K562 (cell line): Measurements from ENCODE around the gene MCCC1. TPM values are rescaled to one million over a fixed set of nuclear protein-coding genes. Genes with fewer than 3 reads are reported as not detected.

ENCODE experiments used
- ATAC-seq: fragments of 200-7000 bp; cut with Tn5 transposase; 3 replicates; pipeline ENCODE4 v1.9.1; 2020; ENCODE audit warnings: moderate library complexity
- BruUV-seq: library from RNA; stranded (reverse); fragments of 400-500 nt; replicated peaks from 2 replicates; lab custom pipeline; 2021; lab: Mats Ljungman, UMichigan
- CTCF ChIA-PET: fragments of 300-600 bp; formaldehyde crosslinking; extraction: SDS; loops from one replicate; lab custom pipeline; 2021; ENCODE audit warnings: low intra/inter-chr PET ratio; lab: Yijun Ruan, JAX
- POLR2A ChIA-PET: fragments of 300-600, 350-650 bp; sonication (Branson Sonifier 250); formaldehyde crosslinking; extraction: SDS; loops from one replicate; lab custom pipeline; 2021; ENCODE audit warnings: antibody characterized with exemption, inconsistent platforms; lab: Yijun Ruan, JAX
- DNase-seq, 4 experiments: peaks; one replicate each; pipeline versions ENCODE4 v3.0.0 to v3.0.0-alpha.2; 2011 to 2018; ENCODE audit warnings: low spot score in 3 of 4, mixed read lengths in 3 of 4; ENCODE audit errors: extremely low read depth in 1 of 4
- FAIRE-seq: peaks from 2 replicates; lab custom pipeline; 2011; peaks lifted over from hg19 to GRCh38; lab: Jason Lieb, UNC
- H2AFZ ChIP-seq: 2 replicates; pipeline ENCODE4 v1.6.0; 2011; ENCODE audit warnings: low read depth, low read length, control low read depth, inconsistent platforms
- H3K27ac ChIP-seq: fragments of 200-600 bp; 3 replicates; pipeline ENCODE4 v1.8.0; 2011; ENCODE audit warnings: low read depth, mild to moderate bottlenecking, control low read depth, inconsistent platforms, low read length, moderate library complexity, mixed read lengths; ENCODE audit errors: extremely low read depth
- H3K27me3 ChIP-seq, 2 experiments: fragments of 300-600 bp in 1 of 2; 2 replicates in 1 of 2; 3 replicates in 1 of 2; pipeline versions ENCODE4 v1.6.0 to v1.8.0; 2011; ENCODE audit warnings: inconsistent platforms in 2 of 2, low read length in 2 of 2, mild to moderate bottlenecking in 1 of 2, mixed read lengths in 1 of 2, moderate library complexity in 1 of 2; ENCODE audit not compliant: control insufficient read depth in 2 of 2, insufficient read depth in 2 of 2
- H3K36me3 ChIP-seq: fragments of 300-600 bp; 3 replicates; pipeline ENCODE4 v1.8.0; 2011; ENCODE audit warnings: mild to moderate bottlenecking, low read length, inconsistent platforms; ENCODE audit not compliant: control insufficient read depth, insufficient read depth
- H3K4me1 ChIP-seq, 2 experiments: fragments of 200-600 bp in 1 of 2; replicated peaks in 1 of 2; 2 replicates in 1 of 2; 3 replicates in 1 of 2; pipeline versions ENCODE4 v1.5.1 to v1.8.0; 2011; ENCODE audit warnings: inconsistent platforms in 2 of 2, low read length in 2 of 2, mild to moderate bottlenecking in 1 of 2, mixed read lengths in 1 of 2, moderate library complexity in 1 of 2; ENCODE audit not compliant: control insufficient read depth in 2 of 2, insufficient read depth in 2 of 2
- H3K4me2 ChIP-seq: 2 replicates; pipeline ENCODE4 v1.6.1; 2011; ENCODE audit warnings: low read length, control low read depth, inconsistent platforms, mixed read lengths; ENCODE audit not compliant: insufficient read depth
- H3K4me3 ChIP-seq: fragments of 200-600 bp; sonication (generic), shearing (Covaris generic); 2 replicates; pipeline ENCODE4 v1.5.1; 2016; ENCODE audit warnings: control low read depth, inconsistent platforms
- H3K79me2 ChIP-seq: fragments of 200-600 bp; 3 replicates; pipeline ENCODE4 v1.8.0; 2011; ENCODE audit warnings: low read length, inconsistent platforms; ENCODE audit not compliant: control insufficient read depth, insufficient read depth
- H3K9ac ChIP-seq, 2 experiments: 2 replicates each; pipeline versions ENCODE4 v1.6.0 to v1.6.1; 2011; ENCODE audit warnings: low read depth in 2 of 2, low read length in 2 of 2, control low read depth in 1 of 2, inconsistent platforms in 1 of 2, mild to moderate bottlenecking in 1 of 2, mixed read lengths in 1 of 2; ENCODE audit not compliant: insufficient read depth in 1 of 2
- H3K9me1 ChIP-seq: one replicate; pipeline ENCODE4 v1.6.0; 2011; ENCODE audit warnings: inconsistent platforms, mild to moderate bottlenecking, low read length, moderate library complexity; ENCODE audit not compliant: control insufficient read depth, insufficient read depth
- H3K9me3 ChIP-seq: replicated peaks from 2 replicates; pipeline ENCODE4 v1.5.1; 2011; ENCODE audit warnings: low read depth, low read length, inconsistent platforms; ENCODE audit not compliant: control insufficient read depth, insufficient read depth
- H4K20me1 ChIP-seq: replicated peaks from 2 replicates; pipeline ENCODE4 v1.6.1; 2011; ENCODE audit warnings: low read length, inconsistent platforms, mixed read lengths; ENCODE audit not compliant: control insufficient read depth, insufficient read depth
- ADNP ChIP-seq: fragments of 200-800 bp; sonication (Bioruptor generic); IDR thresholded peaks from 2 replicates; pipeline ENCODE4 v1.6.1; 2016; ENCODE audit warnings: missing genetic modification characterization, missing compliant biosample characterization
- ARID1B ChIP-seq: fragments of 450-650 bp; IDR thresholded peaks from 2 replicates; pipeline ENCODE4 v1.6.1; 2016; ENCODE audit warnings: antibody characterized with exemption, mild to moderate bottlenecking, inconsistent platforms
- ARNT ChIP-seq, 2 experiments: fragments of 450-650 bp; IDR thresholded peaks; 2 replicates each; pipeline ENCODE4 v1.6.1; 2016; ENCODE audit warnings: mild to moderate bottlenecking in 1 of 2
- BCOR ChIP-seq: fragments of 450-650 bp; IDR thresholded peaks from 2 replicates; pipeline ENCODE4 v1.6.1; 2016
- CBFA2T2 ChIP-seq: fragments of 450-650 bp; conservative IDR thresholded peaks from 2 replicates; pipeline ENCODE4 v1.6.1; 2017; ENCODE audit warnings: mild to moderate bottlenecking
- CBFA2T3 ChIP-seq: fragments of 450-650 bp; IDR thresholded peaks from 2 replicates; pipeline ENCODE4 v1.6.1; 2017
- HDAC8 ChIP-seq: fragments of 450-650 bp; IDR thresholded peaks from 2 replicates; pipeline ENCODE4 v1.6.1; 2016; ENCODE audit warnings: mild to moderate bottlenecking, missing genetic modification characterization, moderate library complexity, missing compliant biosample characterization
- KDM1A ChIP-seq, 2 experiments: fragments of 450-650 bp; IDR thresholded peaks; 2 replicates each; pipeline ENCODE4 v1.6.1; 2016; ENCODE audit warnings: mild to moderate bottlenecking in 2 of 2
- MEF2A ChIP-seq: IDR thresholded peaks from 2 replicates; pipeline ENCODE4 v1.6.1; 2011; ENCODE audit warnings: low read depth, mild to moderate bottlenecking, low read length, moderate library complexity; ENCODE audit not compliant: control insufficient read depth
- MTA2 ChIP-seq: fragments of 450-650 bp; IDR thresholded peaks from 2 replicates; pipeline ENCODE4 v1.6.1; 2016; ENCODE audit warnings: low read depth
- MTF1 ChIP-seq: fragments of 250-450 bp; sonication (Bioruptor Pico); IDR thresholded peaks from 2 replicates; pipeline ENCODE4 v1.9.0; 2021; ENCODE audit warnings: moderate library complexity, mild to moderate bottlenecking, inconsistent platforms, borderline replicate concordance
- NCOA1 ChIP-seq: fragments of 450-650 bp; IDR thresholded peaks from 2 replicates; pipeline ENCODE4 v1.6.1; 2016; ENCODE audit warnings: low read depth
- NCOA4 ChIP-seq: fragments of 450-650 bp; IDR thresholded peaks from 2 replicates; pipeline ENCODE4 v1.6.1; 2018; ENCODE audit warnings: mild to moderate bottlenecking; ENCODE audit not compliant: partially characterized antibody
- PHTF2 ChIP-seq: fragments of 250-450 bp; sonication (Bioruptor Pico); IDR thresholded peaks from 2 replicates; pipeline ENCODE4 v1.5.0; 2021; ENCODE audit warnings: mild to moderate bottlenecking
- RBM25 ChIP-seq: fragments of 200-400 bp; formaldehyde crosslinking; IDR thresholded peaks from 2 replicates; pipeline ENCODE4 v1.6.1; 2018; ENCODE audit warnings: low read length, low read depth, moderate library complexity; ENCODE audit not compliant: severe bottlenecking
- ZKSCAN3 ChIP-seq: fragments of 250-450 bp; sonication (Bioruptor Pico); IDR thresholded peaks from 2 replicates; pipeline ENCODE4 v1.4.0; 2020
- ZNF175 ChIP-seq: fragments of 200-800 bp; sonication (Bioruptor generic); IDR thresholded peaks from 2 replicates; pipeline ENCODE4 v1.6.1; 2016; ENCODE audit warnings: low read depth, mild to moderate bottlenecking, missing genetic modification characterization, missing compliant biosample characterization
- WGBS: fragments of 100-300 bp; shearing (Covaris generic); methylation state at CpG from one replicate; pipeline ENCODE4 v1.1.6; 2016; ENCODE audit warnings: low coverage, mixed read lengths; ENCODE audit not compliant: insufficient coverage; ENCODE audit errors: missing lambda C conversion rate; 5-methylcytosine and 5-hydroxymethylcytosine counted together
- in situ Hi-C: fragments of 300-500 bp; cut with MboI; formaldehyde crosslinking; loops from 4 replicates; pipeline ENCODE4 v1.15.0; 2018; ENCODE audit warnings: inconsistent platforms, mixed read lengths
- intact Hi-C: fragments of 100-400 bp; cut with micrococcal nuclease; formaldehyde crosslinking; loops from 2 replicates; pipeline ENCODE4 v1.14.2; 2022
- polyA plus RNA-seq, 8 experiments: library from polyadenylated mRNA; depleted of rRNA in 4 of 8; stranded (reverse) in 5 of 8; unstranded in 3 of 8; fragments of >200 nt; fragmentation: Nextera tagmentation in 2 of 8; fragmentation: Illumina TruSeq in 1 of 8; extraction: Ambion mirVana in 2 of 8; extraction: Trizol in 1 of 8; gene quantifications; 2 replicates each; pipeline versions ENCODE4 v1.2.1 to v1.2.3, GENCODE V29; 2011 to 2014; ENCODE audit warnings: inconsistent platforms in 1 of 8, missing spikeins in 1 of 8
- total RNA-seq, 7 experiments: library from RNA; depleted of rRNA in 6 of 7; stranded (reverse); fragments of >200 nt in 6 of 7; fragmentation: Illumina TruSeq in 2 of 7; extraction: Trizol in 2 of 7; gene quantifications; 2 replicates each; pipeline versions ENCODE4 v1.2.1 to v1.2.3, GENCODE V29; 2011 to 2021; ENCODE audit warnings: low replicate concordance in 1 of 7
- TF ChIP-seq, protein P1 (sequence below): IDR thresholded peaks from 2 replicates; pipeline ENCODE4 v1.6.1; 2011; ENCODE audit warnings: borderline replicate concordance, low read depth, mild to moderate bottlenecking, moderate library complexity, low read length; ENCODE audit not compliant: insufficient read depth, poor library complexity, severe bottlenecking
- TF ChIP-seq, protein P2 (sequence below): sonication (generic); IDR thresholded peaks from 2 replicates; pipeline ENCODE4 v1.6.1; 2016
- TF ChIP-seq, protein P3 (sequence below): sonication (generic); formaldehyde crosslinking; IDR thresholded peaks from 2 replicates; pipeline ENCODE4 v1.8.1; 2023; ENCODE audit warnings: mild to moderate bottlenecking, missing genetic modification reagents

MCCC1 gene
- total and polyA plus RNA-seq, 9 of the 15 experiments (the other 6 are each of a cell fraction or from before 2014, with no cell fraction given) = 13.7 to 26.9 (median 23.0) TPM

DNA sequence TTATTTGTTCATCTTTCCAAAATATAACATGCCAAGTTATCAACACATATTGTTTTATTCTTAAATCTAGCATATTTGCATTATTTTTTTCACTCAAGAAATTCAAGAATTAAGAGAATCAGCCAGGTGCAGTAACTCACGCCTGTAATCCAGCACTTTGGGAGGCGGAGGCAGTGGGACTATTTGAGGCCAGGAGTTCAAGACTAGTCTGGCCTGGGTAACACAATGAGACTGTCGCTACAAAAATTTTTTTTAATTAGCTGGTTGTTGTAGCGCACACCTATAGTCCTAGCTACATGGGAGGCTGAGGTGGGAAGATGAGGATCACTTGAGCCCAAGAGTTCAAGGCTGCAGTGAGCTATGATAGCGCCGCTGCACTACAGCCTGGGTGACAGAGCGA, 129.4 kb downstream of the MCCC1 start:
- ChIA-PET CTCF (no interaction called here), POLR2A (interaction anchor here (0.9 to 1.2 kb wide), 4 partner anchors 9 to 32 kb away, joined by 3 to 5 read pairs (median 4); no protein-coding TSS in a partner anchor)
- peak; percentile 23 for FAIRE-seq
- ATAC-seq = peak; percentile 66
- 22% methylated on average over 7 of the region's 7 CpGs for WGBS
- Histone ChIP-seq H3K27ac (peak overlapping the region; percentile 56), H3K4me1 (peaks cover 12 to 37% of the 10 kb centered on the region in 2 experiments), H3K27me3 (no peaks in the 10 kb centered on the region), H3K4me3 (no peak overlapping the region), H3K9ac (peak overlapping the region; percentile 41 to 63; a peak in 2 of 4 replicates), H4K20me1 (0 out of 2 replicates have a peak, but pooled peaks cover 3% of the 10 kb centered on the region), H3K79me2 (peaks cover 96% of the 10 kb centered on the region), H3K4me2 (peak overlapping the region; percentile 53; the same call in 1 of the 2 replicates), H3K9me3 (no peaks in the 10 kb centered on the region), H3K9me1 (peaks cover 5% of the 10 kb centered on the region), H2AFZ (0 out of 2 replicates have a peak overlapping the region, but pooled peaks have one; percentile 19), H3K36me3 (peaks cover 11% of the 10 kb centered on the region; the same call in 2 of the 3 replicates)
- in situ Hi-C loops = no loop called here
- peak in 1 of 4 experiments; percentile 48 for DNase-seq
- intact Hi-C loops = no loop called here
- no TSS peak for BruUV-seq
- TF ChIP-seq CBFA2T2 (0 out of 2 replicates have a peak, but pooled peaks have one; percentile 5), ARNT (IDR thresholded peaks at IDR 0.05) (no peak), ZKSCAN3 (CRISPR knock-in tag) (no peak), HDAC8 (tag) (no peak), MTF1 (CRISPR knock-in tag) (no peak), NCOA4 (no peak), ARID1B (peak; percentile 40; the same call in 1 of the 2 replicates), BCOR (peak; percentile 56; the same call in 1 of the 2 replicates), NCOA1 (no peak), ZNF175 (CRISPR knock-in tag) (no peak), MEF2A (no peak), KDM1A (IDR thresholded peaks at IDR 0.05) (0 out of 4 replicates have a peak, but pooled peaks have one; percentile 12 to 23), RBM25 (peak; percentile 23), CBFA2T3 (0 out of 2 replicates have a peak, but pooled peaks have one; percentile 21), ADNP (peak; percentile 84), PHTF2 (CRISPR knock-in tag) (no peak), MTA2 (no peak)
- TF ChIP-seq, protein P1, sequence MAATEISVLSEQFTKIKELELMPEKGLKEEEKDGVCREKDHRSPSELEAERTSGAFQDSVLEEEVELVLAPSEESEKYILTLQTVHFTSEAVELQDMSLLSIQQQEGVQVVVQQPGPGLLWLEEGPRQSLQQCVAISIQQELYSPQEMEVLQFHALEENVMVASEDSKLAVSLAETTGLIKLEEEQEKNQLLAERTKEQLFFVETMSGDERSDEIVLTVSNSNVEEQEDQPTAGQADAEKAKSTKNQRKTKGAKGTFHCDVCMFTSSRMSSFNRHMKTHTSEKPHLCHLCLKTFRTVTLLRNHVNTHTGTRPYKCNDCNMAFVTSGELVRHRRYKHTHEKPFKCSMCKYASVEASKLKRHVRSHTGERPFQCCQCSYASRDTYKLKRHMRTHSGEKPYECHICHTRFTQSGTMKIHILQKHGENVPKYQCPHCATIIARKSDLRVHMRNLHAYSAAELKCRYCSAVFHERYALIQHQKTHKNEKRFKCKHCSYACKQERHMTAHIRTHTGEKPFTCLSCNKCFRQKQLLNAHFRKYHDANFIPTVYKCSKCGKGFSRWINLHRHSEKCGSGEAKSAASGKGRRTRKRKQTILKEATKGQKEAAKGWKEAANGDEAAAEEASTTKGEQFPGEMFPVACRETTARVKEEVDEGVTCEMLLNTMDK = no peak
- TF ChIP-seq, protein P2, sequence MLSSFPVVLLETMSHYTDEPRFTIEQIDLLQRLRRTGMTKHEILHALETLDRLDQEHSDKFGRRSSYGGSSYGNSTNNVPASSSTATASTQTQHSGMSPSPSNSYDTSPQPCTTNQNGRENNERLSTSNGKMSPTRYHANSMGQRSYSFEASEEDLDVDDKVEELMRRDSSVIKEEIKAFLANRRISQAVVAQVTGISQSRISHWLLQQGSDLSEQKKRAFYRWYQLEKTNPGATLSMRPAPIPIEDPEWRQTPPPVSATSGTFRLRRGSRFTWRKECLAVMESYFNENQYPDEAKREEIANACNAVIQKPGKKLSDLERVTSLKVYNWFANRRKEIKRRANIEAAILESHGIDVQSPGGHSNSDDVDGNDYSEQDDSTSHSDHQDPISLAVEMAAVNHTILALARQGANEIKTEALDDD = peak; percentile 42; the same call in 1 of the 2 replicates
- TF ChIP-seq, protein P3, sequence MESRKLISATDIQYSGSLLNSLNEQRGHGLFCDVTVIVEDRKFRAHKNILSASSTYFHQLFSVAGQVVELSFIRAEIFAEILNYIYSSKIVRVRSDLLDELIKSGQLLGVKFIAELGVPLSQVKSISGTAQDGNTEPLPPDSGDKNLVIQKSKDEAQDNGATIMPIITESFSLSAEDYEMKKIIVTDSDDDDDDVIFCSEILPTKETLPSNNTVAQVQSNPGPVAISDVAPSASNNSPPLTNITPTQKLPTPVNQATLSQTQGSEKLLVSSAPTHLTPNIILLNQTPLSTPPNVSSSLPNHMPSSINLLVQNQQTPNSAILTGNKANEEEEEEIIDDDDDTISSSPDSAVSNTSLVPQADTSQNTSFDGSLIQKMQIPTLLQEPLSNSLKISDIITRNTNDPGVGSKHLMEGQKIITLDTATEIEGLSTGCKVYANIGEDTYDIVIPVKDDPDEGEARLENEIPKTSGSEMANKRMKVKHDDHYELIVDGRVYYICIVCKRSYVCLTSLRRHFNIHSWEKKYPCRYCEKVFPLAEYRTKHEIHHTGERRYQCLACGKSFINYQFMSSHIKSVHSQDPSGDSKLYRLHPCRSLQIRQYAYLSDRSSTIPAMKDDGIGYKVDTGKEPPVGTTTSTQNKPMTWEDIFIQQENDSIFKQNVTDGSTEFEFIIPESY (CRISPR knock-in tag) = peak; percentile 96
